T-cell (primary cell): ENCODE results near the gene SP140. TPM values are rescaled to one million over a fixed set of nuclear protein-coding genes. Genes with fewer than 3 reads are reported as not detected.
A peak's percentile ranks its signal among the peaks of the same experiment; 100 is the strongest.

Experiments
- ATAC-seq, 4 experiments: fragments of 200-7000 bp in 3 of 4; fragments of 150-1000 bp in 1 of 4; cut with Tn5 transposase; replicated peaks in 1 of 4; 1 replicate in 3 of 4; 2 replicates in 1 of 4; pipeline ENCODE4 v1.10.0; 2021; ENCODE audit warnings: moderate library complexity in 3 of 4, mild to moderate bottlenecking in 2 of 4, moderate number of reproducible peaks in 1 of 4
- CTCF ChIA-PET, 2 donors: fragments of 300-600 bp; sonication (Branson Sonifier 250); formaldehyde crosslinking; loops; one replicate each; lab custom pipeline; 2022; ENCODE audit warnings: antibody characterized with exemption in 2 of 2; lab: Charles Lee
- POLR2A ChIA-PET, 2 donors: fragments of 300-600 bp; sonication (Branson Sonifier 250); formaldehyde crosslinking; loops; one replicate each; lab custom pipeline; 2022; ENCODE audit warnings: antibody characterized with exemption in 2 of 2; lab: Charles Lee
- DNase-seq, 35 experiments: peaks; one replicate each; pipeline versions ENCODE4 v3.0.0 to v3.0.0-alpha.2; 2013 to 2023
- H3K27ac ChIP-seq: one replicate; pipeline ENCODE4 v1.5.1; 2013; ENCODE audit warnings: low read length
- H3K27me3 ChIP-seq, 2 experiments: replicated peaks in 1 of 2; 1 replicate in 1 of 2; 2 replicates in 1 of 2; pipeline versions ENCODE4 v1.6.1 to v1.7.0; 2013; ENCODE audit warnings: low read length in 1 of 2, mixed read lengths in 1 of 2; ENCODE audit not compliant: control insufficient read depth in 2 of 2, insufficient read depth in 2 of 2; ENCODE audit errors: extremely low read depth in 1 of 2
- H3K36me3 ChIP-seq, 2 donors: 1 replicate in 1 of 2; 2 replicates in 1 of 2; pipeline versions ENCODE4 v1.6.1 to v1.7.0; 2013; ENCODE audit warnings: low read length in 1 of 2; ENCODE audit not compliant: control insufficient read depth in 2 of 2, insufficient read depth in 1 of 2; ENCODE audit errors: extremely low read depth in 1 of 2
- H3K4me1 ChIP-seq, 2 experiments: 1 replicate in 1 of 2; 2 replicates in 1 of 2; pipeline versions ENCODE4 v1.6.1 to v1.7.0; 2013; ENCODE audit warnings: low read length in 2 of 2, mixed read lengths in 1 of 2; ENCODE audit not compliant: insufficient read depth in 2 of 2, control insufficient read depth in 1 of 2; ENCODE audit errors: extremely low read depth in 1 of 2
- H3K4me3 ChIP-seq, 2 donors: 1 replicate in 1 of 2; 2 replicates in 1 of 2; pipeline versions ENCODE4 v1.5.1 to v1.7.0; 2013; ENCODE audit warnings: mild to moderate bottlenecking in 2 of 2, low read length in 1 of 2, moderate library complexity in 1 of 2; ENCODE audit not compliant: control insufficient read depth in 1 of 2; ENCODE audit errors: extremely low read depth in 1 of 2
- H3K9me3 ChIP-seq: 2 replicates; pipeline ENCODE4 v1.7.0; 2013
- H3K27ac Mint-ChIP-seq, 2 donors: one replicate each; pipeline ENCODE4 v1.8.0; 2020 to 2021; ENCODE audit warnings: mild to moderate bottlenecking in 2 of 2, mixed read lengths in 2 of 2
- H3K27me3 Mint-ChIP-seq, 2 donors: one replicate each; pipeline ENCODE4 v1.8.0; 2021 to 2022; ENCODE audit warnings: mixed read lengths in 2 of 2
- H3K36me3 Mint-ChIP-seq: one replicate; pipeline ENCODE4 v1.8.0; 2021; ENCODE audit warnings: mixed read lengths
- H3K4me1 Mint-ChIP-seq, 3 donors: one replicate each; pipeline ENCODE4 v1.8.0; 2020 to 2022; ENCODE audit warnings: mixed read lengths in 3 of 3, mild to moderate bottlenecking in 1 of 3
- H3K4me3 Mint-ChIP-seq, 3 donors: one replicate each; pipeline ENCODE4 v1.8.0; 2020 to 2022; ENCODE audit warnings: mild to moderate bottlenecking in 3 of 3, mixed read lengths in 3 of 3, moderate library complexity in 3 of 3
- H3K9me3 Mint-ChIP-seq, 3 donors: one replicate each; pipeline ENCODE4 v1.8.0; 2020 to 2022; ENCODE audit warnings: mixed read lengths in 3 of 3
- WGBS: methylation state at CpG from one replicate; pipeline ENCODE4 v1.1.5; 2013; ENCODE audit warnings: missing lambda C conversion rate; ENCODE audit not compliant: insufficient coverage; 5-methylcytosine and 5-hydroxymethylcytosine counted together
- total RNA-seq, 35 experiments: library from RNA in 6 of 35; stranded (reverse) in 6 of 35; fragments of 120-200 nt in 1 of 35; gene quantifications; one replicate each; pipeline versions ENCODE4 v1.2.1 to v1.2.4 and lab custom pipeline; 2013 to 2026

Gene SP140
- total RNA-seq, 5 donors from 2014 or later (not counting 1 experiment from before 2014, with no cell fraction given) = 49.3 to 68.0 (median 66.8) TPM

- Mint-ChIP-seq H3K9me3 (peaks cover 19 to 39% (median 29%) of the 10 kb centered on the region in 3 donors), H3K36me3 (peaks cover 68% of the 10 kb centered on the region), H3K4me1 (peaks cover 79 to 88% (median 84%) of the 10 kb centered on the region in 3 donors), H3K27me3 (no peaks in the 10 kb centered on the region), H3K27ac (peak overlapping the region; percentile 73 to 91), H3K4me3 (peak overlapping the region in 1 of 3 donors; percentile 18)
- Histone ChIP-seq H3K36me3 (peaks cover 18 to 25% of the 10 kb centered on the region in 2 donors), H3K27me3 (no peaks in the 10 kb centered on the region), H3K4me3 (no peak overlapping the region), H3K9me3 (peaks cover 16% of the 10 kb centered on the region), H3K27ac (no peak overlapping the region), H3K4me1 (peaks cover 8 to 12% of the 10 kb centered on the region in 2 experiments)
- WGBS = 100% methylated on average over 1 of the region's 1 CpG
- CTCF ChIA-PET = no interaction called here
- DNase-seq = no peak
- ATAC-seq = peak in 1 of 4 experiments; percentile 12
- POLR2A ChIA-PET = interaction anchor here (0.6 to 0.7 kb wide), 3 partner anchors 14 to 311 kb away, joined by 3 to 4 read pairs (median 3); no protein-coding TSS in a partner anchor
Measured at GRCh38 chr2:230346921-230347533, 121.5 kb downstream of the SP140 start.

GRCh38 chr2:230347659-230348305 is 122.2 kb downstream of the SP140 start:
- H3K27ac Mint-ChIP-seq = peak overlapping the region; percentile 86 to 91
- ATAC-seq (peak in 3 of 4 experiments; percentile 54 to 64 (median 58)), DNase-seq (peak in 1 of 35 experiments; percentile 30)
- peak overlapping the region; percentile 44 for H3K27ac ChIP-seq
- CTCF ChIA-PET = no interaction called here
- no peaks in the 10 kb centered on the region for H3K27me3 ChIP-seq
- peaks cover 18 to 25% of the 10 kb centered on the region in 2 donors for H3K36me3 ChIP-seq
- H3K9me3 Mint-ChIP-seq = peaks cover 19 to 38% (median 29%) of the 10 kb centered on the region in 3 donors
- H3K4me3 ChIP-seq = no peak overlapping the region
- peaks cover 65% of the 10 kb centered on the region for H3K36me3 Mint-ChIP-seq
- peaks cover 75 to 84% (median 80%) of the 10 kb centered on the region in 3 donors for H3K4me1 Mint-ChIP-seq
- POLR2A ChIA-PET = no interaction called here
- H3K27me3 Mint-ChIP-seq = no peaks in the 10 kb centered on the region
- peak overlapping the region; percentile 21 to 44 (median 42) for H3K4me3 Mint-ChIP-seq
- 91% methylated on average over 3 of the region's 6 CpGs for WGBS
- H3K4me1 ChIP-seq = peaks cover 8 to 12% of the 10 kb centered on the region in 2 experiments
- peaks cover 16% of the 10 kb centered on the region for H3K9me3 ChIP-seq

- H3K4me3 ChIP-seq = no peak overlapping the region
- CTCF ChIA-PET = no interaction called here
- H3K27me3 ChIP-seq = no peaks in the 10 kb centered on the region
- DNase-seq (no peak), ATAC-seq (peak in 2 of 4 experiments; percentile 48 to 64)
- H3K4me1 ChIP-seq = peaks cover 8 to 12% of the 10 kb centered on the region in 2 experiments
- Mint-ChIP-seq H3K36me3 (peaks cover 59% of the 10 kb centered on the region), H3K27ac (peak overlapping the region; percentile 86 to 91), H3K27me3 (no peaks in the 10 kb centered on the region), H3K4me3 (peak overlapping the region; percentile 21 to 44 (median 42)), H3K9me3 (peaks cover 15 to 31% (median 23%) of the 10 kb centered on the region in 3 donors), H3K4me1 (peaks cover 66 to 76% (median 72%) of the 10 kb centered on the region in 3 donors)
- H3K9me3 ChIP-seq = peaks cover 16% of the 10 kb centered on the region
- H3K27ac ChIP-seq = no peak overlapping the region
- POLR2A ChIA-PET = no interaction called here
- peaks cover 10 to 18% of the 10 kb centered on the region in 2 donors for H3K36me3 ChIP-seq
Measured at GRCh38 chr2:230348787-230349186, 123.3 kb downstream of the SP140 start.

GRCh38 chr2:230356084-230356483 is 130.5 kb downstream of the SP140 start:
- Histone ChIP-seq H3K9me3 (no peaks in the 10 kb centered on the region), H3K4me1 (no peaks in the 10 kb centered on the region), H3K4me3 (no peak overlapping the region), H3K36me3 (peaks cover 2 to 33% of the 10 kb centered on the region in 2 donors), H3K27ac (no peak overlapping the region), H3K27me3 (no peaks in the 10 kb centered on the region)
- Mint-ChIP-seq H3K27me3 (no peaks in the 10 kb centered on the region), H3K4me1 (peaks cover 25 to 33% (median 30%) of the 10 kb centered on the region in 3 donors), H3K4me3 (no peak overlapping the region), H3K27ac (no peak overlapping the region), H3K9me3 (peaks cover 0 to 3% (median 0%) of the 10 kb centered on the region in 3 donors), H3K36me3 (peaks cover 62% of the 10 kb centered on the region)
- no peak for ATAC-seq
- no peak for DNase-seq
- POLR2A ChIA-PET = no interaction called here
- WGBS = no CpG with 5 or more reads among the region's 2 CpGs
- CTCF ChIA-PET = no interaction called here

- peaks cover 70% of the 10 kb centered on the region for H3K36me3 Mint-ChIP-seq
- DNase-seq (no peak), ATAC-seq (no peak)
- H3K9me3 ChIP-seq = no peaks in the 10 kb centered on the region
- peaks cover 36 to 42% (median 38%) of the 10 kb centered on the region in 3 donors for H3K4me1 Mint-ChIP-seq
- H3K27ac ChIP-seq = no peak overlapping the region
- no peak overlapping the region for H3K4me3 Mint-ChIP-seq
- H3K4me3 ChIP-seq = no peak overlapping the region
- H3K9me3 Mint-ChIP-seq = peaks cover 0 to 3% (median 0%) of the 10 kb centered on the region in 3 donors
- no peaks in the 10 kb centered on the region for H3K27me3 ChIP-seq
- H3K36me3 ChIP-seq = peaks cover 3 to 48% of the 10 kb centered on the region in 2 donors
- ChIA-PET CTCF (no interaction called here), POLR2A (no interaction called here)
- no peak overlapping the region for H3K27ac Mint-ChIP-seq
- H3K27me3 Mint-ChIP-seq = no peaks in the 10 kb centered on the region
- peaks cover 13% of the 10 kb centered on the region in 2 experiments for H3K4me1 ChIP-seq
- WGBS = no CpG with 5 or more reads among the region's 1 CpG
Measured at GRCh38 chr2:230358305-230358704, 132.8 kb downstream of the SP140 start.

GRCh38 chr2:230360028-230360427 is 134.5 kb downstream of the SP140 start:
- no CpG with 5 or more reads among the region's 1 CpG for WGBS
- DNase-seq (no peak), ATAC-seq (no peak)
- Histone ChIP-seq H3K4me3 (no peak overlapping the region), H3K27ac (peak overlapping the region; percentile 14), H3K4me1 (peaks cover 13% of the 10 kb centered on the region in 2 experiments), H3K9me3 (no peaks in the 10 kb centered on the region), H3K27me3 (no peaks in the 10 kb centered on the region), H3K36me3 (peaks cover 3 to 55% of the 10 kb centered on the region in 2 donors)
- peaks cover 83% of the 10 kb centered on the region for H3K36me3 Mint-ChIP-seq
- CTCF ChIA-PET = interaction anchor here in 1 of 2 donors (0.7 kb wide), 1 partner anchor 145 kb away, joined by 3 read pairs; no protein-coding TSS in a partner anchor
- H3K27me3 Mint-ChIP-seq = no peaks in the 10 kb centered on the region
- H3K9me3 Mint-ChIP-seq = peaks cover 0 to 3% (median under 1%) of the 10 kb centered on the region in 3 donors
- no peak overlapping the region for H3K4me3 Mint-ChIP-seq
- H3K4me1 Mint-ChIP-seq = peaks cover 39 to 46% (median 41%) of the 10 kb centered on the region in 3 donors
- POLR2A ChIA-PET = no interaction called here
- H3K27ac Mint-ChIP-seq = peak overlapping the region in 1 of 2 donors; percentile 29
